Measurements from ENCODE around the gene TK2. TPM values are rescaled to one million over a fixed set of nuclear protein-coding genes. Genes with fewer than 3 reads are reported as not detected.
"Not testable (repeated sequence)": the region's sequence is repeated elsewhere in the genome, so short reads cannot be mapped to it uniquely, and the experiment has no call there.

The TK2 gene
- total RNA-seq, result 5.9 and 7.3 TPM in 2 replicates

DNA sequence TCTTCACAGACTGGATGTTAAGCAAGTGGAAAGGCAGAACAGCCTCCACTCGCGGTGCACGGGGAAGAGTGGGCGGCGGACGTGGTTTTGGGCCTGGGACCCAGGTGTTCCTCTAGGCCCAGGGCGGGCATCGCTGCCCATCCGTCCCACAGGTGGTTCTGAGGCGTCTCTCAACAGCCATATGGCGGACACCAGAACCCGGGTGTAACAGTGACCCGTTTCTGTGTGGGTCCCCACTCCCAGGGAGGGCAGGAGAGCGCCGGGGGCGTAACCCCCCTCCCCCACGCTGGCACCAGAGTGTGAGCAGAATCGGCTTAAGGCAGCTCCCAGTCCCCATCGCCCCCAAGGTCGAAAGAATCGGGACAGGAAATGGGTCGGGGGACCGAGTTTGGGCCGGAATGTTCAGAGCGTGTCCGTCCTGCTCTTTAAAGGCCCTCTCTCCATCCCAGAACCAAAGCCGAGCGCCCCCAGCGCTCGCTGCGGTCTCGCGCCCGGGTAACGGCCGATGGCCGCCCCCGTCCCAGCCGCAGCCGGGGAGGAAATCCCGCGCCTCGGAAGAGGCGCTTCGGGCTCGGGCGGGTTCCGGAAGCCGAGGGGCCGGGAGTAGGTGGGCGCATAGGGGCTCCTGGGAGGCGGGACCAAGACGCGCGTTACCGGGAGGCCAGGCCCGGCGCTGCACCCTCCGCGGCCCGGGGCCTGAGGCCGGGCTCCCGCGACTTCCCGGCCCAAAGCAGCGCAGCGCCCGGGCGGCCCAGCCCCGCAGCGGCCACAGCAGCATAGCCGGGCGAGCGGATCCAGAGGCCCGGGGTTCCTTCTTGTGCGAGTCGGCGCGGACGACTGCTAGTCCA, at the start of gene TK2:
TSS of gene TK2 (minus strand) at position 839 of the 848 bp plus-strand sequence. CDS start at position 778, 61 bp downstream.
- Mint-ChIP-seq H3K36me3 (ENCODE audit: low read depth) (peaks cover 24% of the 10 kb centered on the region), H3K4me1 (ENCODE audit: low read depth) (peaks cover 47% of the 10 kb centered on the region), H3K9me3 (no peaks in the 10 kb centered on the region), H3K4me3 (ENCODE audit: low read depth) (peak within 1 kb of the TSS; percentile 83), H3K27me3 (ENCODE audit: low read depth) (no peaks in the 10 kb centered on the region), H3K27ac (peak within 1 kb of the TSS; percentile 85)
- intact Hi-C loops (cut with micrococcal nuclease), result no loop called here
- DNase-seq (ENCODE audit: low spot score), result peak; percentile 40

DNA sequence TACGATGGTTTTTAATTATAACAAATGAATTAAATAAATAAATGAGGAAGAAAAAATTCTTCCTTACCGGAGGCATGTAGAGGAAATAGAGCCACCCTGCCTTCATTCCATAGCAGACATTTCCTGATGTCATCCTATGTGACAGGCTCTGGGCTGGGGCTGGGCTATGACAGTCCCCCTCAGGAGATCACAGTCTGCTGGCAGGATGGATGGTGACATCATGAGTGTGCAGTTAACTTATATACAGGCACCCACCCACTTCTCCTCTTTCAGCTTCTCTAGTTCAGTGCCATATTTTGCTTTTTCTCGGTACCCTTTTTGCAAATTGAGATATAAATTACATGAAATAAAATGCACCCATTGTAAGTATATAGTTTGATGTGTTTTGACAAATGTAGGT, 48.2 kb upstream of the TK2 start:
- Mint-ChIP-seq H3K4me1 (ENCODE audit: low read depth) (peaks cover 40% of the 10 kb centered on the region), H3K9me3 (peaks cover 8% of the 10 kb centered on the region), H3K4me3 (ENCODE audit: low read depth) (peak overlapping the region; percentile 30), H3K27ac (peak overlapping the region; percentile 83), H3K27me3 (ENCODE audit: low read depth) (no peaks in the 10 kb centered on the region), H3K36me3 (ENCODE audit: low read depth) (peaks cover 12% of the 10 kb centered on the region)
- no peak for DNase-seq (ENCODE audit: low spot score)
- intact Hi-C loops (cut with micrococcal nuclease), result no loop called here

DNA sequence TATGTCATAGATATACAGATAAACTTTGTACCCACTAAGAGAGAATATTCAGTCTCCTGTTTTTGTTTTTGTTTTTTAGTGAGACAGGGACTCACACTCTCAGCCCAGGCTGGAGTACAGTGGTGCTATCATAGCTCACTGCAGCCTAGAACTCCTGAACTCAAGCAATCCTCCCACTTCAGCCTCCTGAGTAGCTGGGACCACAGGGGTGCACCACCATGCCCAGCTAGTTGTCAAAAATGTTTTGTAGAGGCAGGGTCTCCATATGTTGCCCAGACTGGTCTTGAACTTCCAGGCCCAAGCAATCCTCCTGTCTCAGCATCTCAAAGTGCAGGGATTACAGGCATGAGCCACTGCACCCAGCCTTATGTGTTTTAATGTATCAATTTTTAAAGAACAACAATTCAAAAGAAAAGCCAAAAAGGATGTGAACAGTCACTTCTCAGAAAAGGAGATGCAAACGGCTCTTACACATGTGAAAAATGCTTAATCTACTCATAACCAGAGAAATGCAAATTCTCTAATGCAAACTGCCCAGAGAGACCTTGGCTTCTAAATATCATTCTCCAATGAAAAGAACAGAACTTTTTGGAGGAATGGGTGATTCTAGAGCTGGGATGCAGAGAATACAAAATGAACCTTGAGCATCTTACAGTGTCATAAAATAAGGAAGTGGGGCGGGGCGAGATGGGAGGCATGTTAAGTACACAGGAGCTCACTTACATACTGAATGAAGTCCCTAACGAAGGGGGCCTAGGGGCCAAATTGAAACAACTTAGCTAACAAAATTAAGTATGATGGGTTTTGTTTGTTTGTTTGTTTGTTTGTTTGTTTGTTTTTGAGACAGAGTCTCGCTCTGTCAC, 47.3 kb upstream of the TK2 start:
- H3K27me3 Mint-ChIP-seq (ENCODE audit: low read depth), result no peaks in the 10 kb centered on the region
- H3K27ac Mint-ChIP-seq, result peak overlapping the region; percentile 96
- peaks cover 12% of the 10 kb centered on the region for H3K36me3 Mint-ChIP-seq (ENCODE audit: low read depth)
- peak overlapping the region; percentile 55 for H3K4me3 Mint-ChIP-seq (ENCODE audit: low read depth)
- peaks cover 36% of the 10 kb centered on the region for H3K4me1 Mint-ChIP-seq (ENCODE audit: low read depth)
- no peak for DNase-seq (ENCODE audit: low spot score)
- peaks cover 8% of the 10 kb centered on the region for H3K9me3 Mint-ChIP-seq
- intact Hi-C loops (cut with micrococcal nuclease), result loop anchor here (2.0 kb wide), 1 partner anchor 44 kb away; the partner anchor contains the start of gene CKLF

- Mint-ChIP-seq H3K27ac (peak overlapping the region; percentile 96), H3K36me3 (ENCODE audit: low read depth) (peaks cover 12% of the 10 kb centered on the region), H3K4me1 (ENCODE audit: low read depth) (peaks cover 39% of the 10 kb centered on the region)
- not testable (repeated sequence) for H3K9me3 Mint-ChIP-seq; H3K27me3 Mint-ChIP-seq (ENCODE audit: low read depth); H3K4me3 Mint-ChIP-seq (ENCODE audit: low read depth); DNase-seq (ENCODE audit: low spot score)
- intact Hi-C loops (cut with micrococcal nuclease), result loop anchor here (2.0 kb wide), 1 partner anchor 44 kb away; the partner anchor contains the start of gene CKLF
These were observed 46.6 kb upstream of the TK2 start for GRCh38 chr16:66596559-66596958.

DNA sequence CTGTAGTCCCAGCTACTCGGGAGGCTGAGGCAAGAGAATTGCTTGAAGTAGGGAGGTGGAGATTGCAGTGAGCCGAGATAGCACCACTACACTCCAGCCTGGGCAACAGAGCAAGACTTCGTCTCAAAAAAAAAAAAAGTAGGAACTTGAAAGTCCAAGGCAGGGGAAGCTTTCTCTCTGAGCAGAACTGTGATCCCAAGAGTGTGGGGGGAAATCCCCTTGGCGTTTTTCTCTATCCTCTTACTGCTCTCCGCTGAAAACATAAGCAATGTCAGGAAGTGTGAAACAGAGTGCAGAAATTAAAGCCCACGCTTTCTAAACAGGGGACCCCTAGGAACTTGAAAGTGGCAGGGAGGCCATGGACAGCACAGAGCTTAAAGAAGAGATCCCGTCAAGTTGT, 44.8 kb upstream of the TK2 start:
- DNase-seq (ENCODE audit: low spot score), result no peak
- H3K4me1 Mint-ChIP-seq (ENCODE audit: low read depth), result peaks cover 45% of the 10 kb centered on the region
- peak overlapping the region; percentile 39 for H3K27ac Mint-ChIP-seq
- intact Hi-C loops (cut with micrococcal nuclease), result no loop called here
- H3K4me3 Mint-ChIP-seq (ENCODE audit: low read depth), result no peak overlapping the region
- H3K36me3 Mint-ChIP-seq (ENCODE audit: low read depth), result peaks cover under 1% of the 10 kb centered on the region
- H3K27me3 Mint-ChIP-seq (ENCODE audit: low read depth), result no peaks in the 10 kb centered on the region
- H3K9me3 Mint-ChIP-seq, result no peaks in the 10 kb centered on the region

- no peaks in the 10 kb centered on the region for H3K9me3 Mint-ChIP-seq
- no peak for DNase-seq (ENCODE audit: low spot score)
- no peaks in the 10 kb centered on the region for H3K27me3 Mint-ChIP-seq (ENCODE audit: low read depth)
- H3K36me3 Mint-ChIP-seq (ENCODE audit: low read depth), result no peaks in the 10 kb centered on the region
- peaks cover 42% of the 10 kb centered on the region for H3K4me1 Mint-ChIP-seq (ENCODE audit: low read depth)
- H3K27ac Mint-ChIP-seq, result no peak overlapping the region
- no peak overlapping the region for H3K4me3 Mint-ChIP-seq (ENCODE audit: low read depth)
- intact Hi-C loops (cut with micrococcal nuclease), result no loop called here
These were observed 42.9 kb upstream of the TK2 start for GRCh38 chr16:66592814-66593213.

DNA sequence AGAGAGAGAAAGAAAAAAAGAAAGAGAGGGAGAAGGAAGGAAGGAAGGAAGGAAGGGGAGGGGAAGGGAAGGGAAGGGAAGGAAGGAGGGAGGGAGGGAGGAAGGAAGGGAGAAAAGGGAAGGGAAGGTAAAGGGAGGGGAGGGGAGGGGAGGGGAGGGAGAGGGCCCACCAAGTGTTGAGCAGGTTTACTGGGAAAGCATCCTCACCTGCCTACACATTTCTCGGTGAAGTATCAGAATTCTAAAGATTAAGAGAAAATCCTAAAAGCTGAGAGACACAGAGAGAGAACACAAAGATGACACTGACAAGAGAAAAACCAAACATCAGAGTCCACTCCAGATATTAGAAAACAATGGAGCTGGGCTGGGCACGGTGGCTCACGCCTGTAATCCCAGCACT, 42.3 kb upstream of the TK2 start:
- intact Hi-C loops (cut with micrococcal nuclease), result no loop called here
- Mint-ChIP-seq H3K4me3 (ENCODE audit: low read depth) (no peak overlapping the region), H3K4me1 (ENCODE audit: low read depth) (peaks cover 43% of the 10 kb centered on the region), H3K36me3 (ENCODE audit: low read depth) (no peaks in the 10 kb centered on the region), H3K27ac (no peak overlapping the region), H3K27me3 (ENCODE audit: low read depth) (no peaks in the 10 kb centered on the region), H3K9me3 (no peaks in the 10 kb centered on the region)
- DNase-seq (ENCODE audit: low spot score), result no peak

DNA sequence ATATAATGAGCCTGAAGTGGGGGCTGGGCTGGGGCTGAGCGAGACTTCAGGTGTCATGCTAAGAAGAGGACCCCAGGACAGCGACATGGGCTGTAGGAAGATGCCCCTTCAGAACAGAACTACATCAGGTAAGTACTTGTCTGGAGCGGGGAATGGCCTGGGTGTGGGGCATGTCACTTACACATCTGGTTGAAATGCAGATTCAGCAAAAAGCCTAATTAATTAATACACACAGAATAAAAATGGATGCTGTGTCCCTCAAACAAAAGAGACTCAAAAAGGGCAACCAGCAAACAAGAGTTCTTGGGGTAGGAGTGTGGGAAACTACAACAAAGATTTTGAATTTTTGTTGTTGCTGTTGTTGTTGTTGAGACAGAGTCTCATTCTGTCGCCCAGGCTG, 41.1 kb upstream of the TK2 start:
- peak overlapping the region; percentile 72 for H3K4me3 Mint-ChIP-seq (ENCODE audit: low read depth)
- H3K27ac Mint-ChIP-seq, result no peak overlapping the region
- intact Hi-C loops (cut with micrococcal nuclease), result no loop called here

GRCh38 chr16:66590322-66590721, 40.4 kb upstream of the TK2 start:
- DNase-seq (ENCODE audit: low spot score), result peak; percentile 33
- Mint-ChIP-seq H3K27ac (peak overlapping the region; percentile 54), H3K27me3 (ENCODE audit: low read depth) (no peaks in the 10 kb centered on the region), H3K9me3 (no peaks in the 10 kb centered on the region), H3K4me3 (ENCODE audit: low read depth) (peak overlapping the region; percentile 72), H3K36me3 (ENCODE audit: low read depth) (no peaks in the 10 kb centered on the region), H3K4me1 (ENCODE audit: low read depth) (peaks cover 41% of the 10 kb centered on the region)
- intact Hi-C loops (cut with micrococcal nuclease), result loop anchor here (1.0 kb wide), 2 partner anchors 14 to 184 kb away; partner anchors contain the start of gene CMTM3

More for the DNA sequence above, 41.1 kb upstream of the TK2 start:
- no peaks in the 10 kb centered on the region for H3K27me3 Mint-ChIP-seq (ENCODE audit: low read depth)
- DNase-seq (ENCODE audit: low spot score), result no peak
- H3K4me1 Mint-ChIP-seq (ENCODE audit: low read depth), result peaks cover 41% of the 10 kb centered on the region
- no peaks in the 10 kb centered on the region for H3K9me3 Mint-ChIP-seq
- H3K36me3 Mint-ChIP-seq (ENCODE audit: low read depth), result no peaks in the 10 kb centered on the region

DNA sequence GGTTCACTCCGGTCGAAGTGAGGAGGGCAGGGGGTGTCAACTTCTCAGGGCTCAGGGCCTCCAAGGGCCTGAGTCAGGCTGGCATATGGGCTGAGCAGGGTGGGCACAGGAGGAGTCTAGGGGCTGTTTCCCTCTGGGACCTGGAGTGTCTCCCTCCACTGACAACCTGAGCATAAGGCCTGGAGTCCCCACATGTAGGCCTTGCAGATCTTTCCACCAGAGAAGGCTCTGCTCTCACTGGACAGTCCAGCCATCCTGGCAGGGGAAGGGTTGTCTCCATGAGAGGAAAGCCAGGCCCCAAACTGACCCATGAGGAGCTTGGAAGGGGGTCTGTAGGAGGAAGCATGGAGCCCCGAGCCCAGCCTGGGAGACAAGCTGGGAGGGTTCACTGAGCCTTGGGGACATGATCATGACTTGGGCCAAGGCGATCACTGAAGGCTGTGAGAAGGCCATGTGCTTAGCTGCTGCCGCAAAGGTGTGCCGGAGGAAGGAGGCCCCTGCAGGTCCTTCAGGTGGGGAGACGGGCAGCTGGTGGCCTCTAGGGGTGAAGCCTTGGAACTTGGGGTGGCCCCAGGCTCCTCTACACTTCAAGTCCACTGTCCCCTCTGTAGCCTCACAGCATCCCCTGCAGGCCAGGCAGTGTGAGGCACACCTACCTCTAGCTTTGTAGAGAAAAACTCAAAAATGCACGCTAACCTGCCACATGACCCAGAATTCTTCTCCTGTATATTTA, 39.2 kb upstream of the TK2 start:
- Mint-ChIP-seq H3K9me3 (no peaks in the 10 kb centered on the region), H3K4me3 (ENCODE audit: low read depth) (peak overlapping the region; percentile 72), H3K4me1 (ENCODE audit: low read depth) (peaks cover 35% of the 10 kb centered on the region), H3K27ac (peak overlapping the region; percentile 59), H3K36me3 (ENCODE audit: low read depth) (no peaks in the 10 kb centered on the region), H3K27me3 (ENCODE audit: low read depth) (no peaks in the 10 kb centered on the region)
- peak; percentile 55 for DNase-seq (ENCODE audit: low spot score)
- intact Hi-C loops (cut with micrococcal nuclease), result loop anchor here (1.0 to 2.0 kb wide), 3 partner anchors 26 to 111 kb away; no protein-coding TSS in a partner anchor

GRCh38 chr16:66587881-66588600, 38.1 kb upstream of the TK2 start:
- H3K9me3 Mint-ChIP-seq, result no peaks in the 10 kb centered on the region
- no peak for DNase-seq (ENCODE audit: low spot score)
- no peaks in the 10 kb centered on the region for H3K36me3 Mint-ChIP-seq (ENCODE audit: low read depth)
- H3K4me3 Mint-ChIP-seq (ENCODE audit: low read depth), result no peak overlapping the region
- H3K4me1 Mint-ChIP-seq (ENCODE audit: low read depth), result peaks cover 32% of the 10 kb centered on the region
- intact Hi-C loops (cut with micrococcal nuclease), result loop anchor here (2.0 kb wide), 2 partner anchors 25 to 71 kb away; no protein-coding TSS in a partner anchor
- no peaks in the 10 kb centered on the region for H3K27me3 Mint-ChIP-seq (ENCODE audit: low read depth)
- no peak overlapping the region for H3K27ac Mint-ChIP-seq
